Measurements from ENCODE around the gene APOBEC3C.
"Not testable (repeated sequence)": the region's sequence is repeated elsewhere in the genome, so short reads cannot be mapped to it uniquely, and the experiment has no call there.

Gene APOBEC3C

DNA sequence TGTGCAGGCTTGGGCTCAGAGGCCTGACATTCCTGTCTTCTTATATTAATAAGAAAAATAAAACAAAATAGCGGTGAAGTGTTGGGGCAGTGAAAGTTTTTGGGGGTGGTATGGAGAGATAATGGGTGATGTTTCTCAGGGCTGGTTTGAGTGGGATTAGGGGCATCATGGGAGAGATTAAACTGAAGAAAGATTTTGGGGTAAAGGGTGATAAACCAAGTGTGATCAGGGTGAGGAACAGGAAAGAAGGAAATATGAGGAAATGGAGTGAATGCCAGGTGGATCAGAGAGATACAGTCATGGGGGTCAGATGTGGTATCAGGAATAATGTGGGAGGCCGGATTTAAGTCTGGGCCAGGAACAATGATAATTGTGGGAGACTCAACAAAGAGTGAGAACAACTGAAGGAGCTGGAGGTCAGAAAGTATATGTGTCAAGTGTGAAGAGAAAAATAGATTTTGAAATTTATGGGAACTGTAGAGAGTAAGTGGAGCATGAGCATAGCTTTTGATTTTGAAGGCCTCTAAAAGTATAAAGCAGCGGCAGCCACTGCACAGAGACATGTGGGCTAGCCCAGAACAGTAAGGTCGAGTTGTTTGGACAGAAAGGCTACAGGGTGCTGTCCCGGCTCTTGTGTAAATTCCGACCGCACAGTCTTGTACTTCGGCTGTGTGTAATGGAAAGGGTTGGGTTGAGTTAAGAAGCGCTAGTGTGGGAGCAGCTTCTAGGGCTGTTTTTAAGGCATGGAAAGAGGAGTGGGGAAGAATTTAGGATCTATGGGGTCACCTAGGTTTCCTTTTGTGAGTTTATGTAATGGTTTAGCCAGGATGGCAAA, 52.6 kb downstream of the APOBEC3C start:
- not testable (repeated sequence) for DNase-seq

DNA sequence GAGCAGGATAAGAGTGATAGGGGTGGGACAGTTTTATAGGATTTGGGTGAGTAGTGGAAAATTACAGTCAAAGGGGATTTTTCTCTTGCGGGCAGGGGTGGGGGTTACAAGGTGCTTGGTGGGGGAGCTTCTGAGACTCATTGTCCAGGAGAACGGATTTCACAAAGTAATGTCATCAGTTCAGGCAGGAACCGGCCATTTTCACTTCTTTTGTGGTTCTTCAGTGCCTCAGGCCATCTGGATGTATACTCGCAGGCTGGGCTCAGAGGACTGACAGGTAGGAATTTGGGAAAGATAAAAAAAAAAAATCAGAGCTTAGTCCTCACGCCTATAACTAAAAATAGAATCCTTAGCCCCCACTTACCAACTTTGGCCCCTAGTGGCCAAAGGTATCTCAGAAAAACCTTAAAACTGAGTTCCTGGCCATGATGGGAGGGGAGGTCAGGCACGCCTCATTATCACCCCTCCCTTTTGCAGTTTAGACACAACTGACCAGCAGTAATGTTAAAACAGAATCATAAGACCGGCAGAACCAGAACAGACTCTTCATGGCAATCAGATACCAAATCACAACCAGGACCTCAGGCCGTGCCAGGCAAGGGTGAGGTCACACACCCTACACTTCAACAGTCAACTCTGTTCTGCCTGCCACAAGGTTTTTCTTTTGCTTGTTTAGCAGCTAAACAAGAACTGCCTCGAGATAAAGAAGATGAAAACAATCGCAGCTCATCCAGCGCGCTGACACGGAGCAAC, 54.2 kb downstream of the APOBEC3C start:
- DNase-seq: no peak

Data from NCI-H510A (cell line).